PC-3 (cell line): ENCODE data around the gene TIAM2.

Experiments
- EZH2 ChIP-seq: fragments of 300-600 bp; sonication (generic); IDR thresholded peaks from one replicate; pipeline ENCODE4 v1.6.1; 2017; ENCODE audit warnings: antibody characterized with exemption, mild to moderate bottlenecking, low read length; ENCODE audit not compliant: unreplicated experiment
- TF ChIP-seq, protein P1 (sequence below): fragments of 300-600 bp; sonication (generic); conservative IDR thresholded peaks from 2 replicates; pipeline ENCODE4 v1.5.1; 2017; ENCODE audit warnings: antibody characterized with exemption, low read depth, mild to moderate bottlenecking, low read length

DNA sequence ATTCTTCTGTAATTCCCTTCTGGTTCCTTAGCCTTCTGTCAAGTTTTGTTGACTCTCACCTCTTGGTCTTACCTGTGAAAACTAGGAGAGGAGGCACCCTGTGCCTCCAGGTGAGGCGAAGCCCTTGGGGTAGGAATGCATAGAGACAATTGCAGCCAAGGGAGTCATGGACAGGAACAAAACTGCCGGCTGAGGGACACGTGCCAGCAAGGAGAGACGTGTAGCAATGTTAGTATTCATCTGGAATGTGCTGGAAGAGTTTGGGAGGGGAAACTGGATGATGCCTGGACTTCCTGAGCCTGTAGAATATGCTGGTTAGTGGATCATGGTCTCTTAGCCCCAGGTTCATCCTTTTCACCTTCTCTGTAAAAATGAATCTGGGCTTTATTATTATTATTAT, 3.9 kb upstream of the TIAM2 start:
- TF ChIP-seq, protein P1, sequence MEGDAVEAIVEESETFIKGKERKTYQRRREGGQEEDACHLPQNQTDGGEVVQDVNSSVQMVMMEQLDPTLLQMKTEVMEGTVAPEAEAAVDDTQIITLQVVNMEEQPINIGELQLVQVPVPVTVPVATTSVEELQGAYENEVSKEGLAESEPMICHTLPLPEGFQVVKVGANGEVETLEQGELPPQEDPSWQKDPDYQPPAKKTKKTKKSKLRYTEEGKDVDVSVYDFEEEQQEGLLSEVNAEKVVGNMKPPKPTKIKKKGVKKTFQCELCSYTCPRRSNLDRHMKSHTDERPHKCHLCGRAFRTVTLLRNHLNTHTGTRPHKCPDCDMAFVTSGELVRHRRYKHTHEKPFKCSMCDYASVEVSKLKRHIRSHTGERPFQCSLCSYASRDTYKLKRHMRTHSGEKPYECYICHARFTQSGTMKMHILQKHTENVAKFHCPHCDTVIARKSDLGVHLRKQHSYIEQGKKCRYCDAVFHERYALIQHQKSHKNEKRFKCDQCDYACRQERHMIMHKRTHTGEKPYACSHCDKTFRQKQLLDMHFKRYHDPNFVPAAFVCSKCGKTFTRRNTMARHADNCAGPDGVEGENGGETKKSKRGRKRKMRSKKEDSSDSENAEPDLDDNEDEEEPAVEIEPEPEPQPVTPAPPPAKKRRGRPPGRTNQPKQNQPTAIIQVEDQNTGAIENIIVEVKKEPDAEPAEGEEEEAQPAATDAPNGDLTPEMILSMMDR: no peak
- no peak for TF ChIP-seq EZH2
